HAP-1 (cell line): ENCODE data around the gene POT1.
"Not testable (repeated sequence)": the region's sequence is repeated elsewhere in the genome, so short reads cannot be mapped to it uniquely, and the experiment has no call there.

Experiments
- DNase-seq, 2 experiments: peaks; one replicate each; pipeline ENCODE4 v3.0.0-alpha.2; 2016 to 2020; ENCODE audit warnings: low spot score in 2 of 2
- H3K27me3 ChIP-seq: fragments of 250-450 bp; sonication (Bioruptor Pico); 2 replicates; pipeline ENCODE4 v1.5.1; 2020; ENCODE audit warnings: low read depth, mild to moderate bottlenecking, moderate library complexity
- H3K36me3 ChIP-seq: fragments of 250-450 bp; sonication (Bioruptor Pico); replicated peaks from 2 replicates; pipeline ENCODE4 v1.5.1; 2020; ENCODE audit warnings: mild to moderate bottlenecking
- H3K4me1 ChIP-seq: fragments of 250-450 bp; sonication (Bioruptor Pico); 2 replicates; pipeline ENCODE4 v1.5.1; 2020; ENCODE audit warnings: mild to moderate bottlenecking
- H3K4me3 ChIP-seq: fragments of 250-450 bp; sonication (Bioruptor Pico); 2 replicates; pipeline ENCODE4 v1.5.1; 2020; ENCODE audit warnings: mild to moderate bottlenecking, moderate library complexity
- H3K9me3 ChIP-seq: fragments of 250-450 bp; sonication (Bioruptor Pico); 2 replicates; pipeline ENCODE4 v1.5.1; 2020; ENCODE audit warnings: mild to moderate bottlenecking, moderate library complexity
- in situ Hi-C: fragments of 300-500 bp; cut with MboI; formaldehyde crosslinking; loops from 3 replicates; pipeline ENCODE4 v1.14.3; 2020; ENCODE audit warnings: low sequenced_read_pairs, inconsistent platforms, mixed read lengths

Gene POT1, protein sequence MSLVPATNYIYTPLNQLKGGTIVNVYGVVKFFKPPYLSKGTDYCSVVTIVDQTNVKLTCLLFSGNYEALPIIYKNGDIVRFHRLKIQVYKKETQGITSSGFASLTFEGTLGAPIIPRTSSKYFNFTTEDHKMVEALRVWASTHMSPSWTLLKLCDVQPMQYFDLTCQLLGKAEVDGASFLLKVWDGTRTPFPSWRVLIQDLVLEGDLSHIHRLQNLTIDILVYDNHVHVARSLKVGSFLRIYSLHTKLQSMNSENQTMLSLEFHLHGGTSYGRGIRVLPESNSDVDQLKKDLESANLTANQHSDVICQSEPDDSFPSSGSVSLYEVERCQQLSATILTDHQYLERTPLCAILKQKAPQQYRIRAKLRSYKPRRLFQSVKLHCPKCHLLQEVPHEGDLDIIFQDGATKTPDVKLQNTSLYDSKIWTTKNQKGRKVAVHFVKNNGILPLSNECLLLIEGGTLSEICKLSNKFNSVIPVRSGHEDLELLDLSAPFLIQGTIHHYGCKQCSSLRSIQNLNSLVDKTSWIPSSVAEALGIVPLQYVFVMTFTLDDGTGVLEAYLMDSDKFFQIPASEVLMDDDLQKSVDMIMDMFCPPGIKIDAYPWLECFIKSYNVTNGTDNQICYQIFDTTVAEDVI

GRCh38 chr7:124929467-124930172, at the start of gene POT1:
Gene POT1 (minus strand): TSS chr7:124929825. CDS start chr7:124897173, 32,652 bp downstream.
- peak; percentile 98 to 99 for DNase-seq
- H3K9me3 ChIP-seq, result no peaks in the 10 kb centered on the region
- H3K4me3 ChIP-seq, result peak within 1 kb of the TSS; percentile 70
- in situ Hi-C loops, result no loop called here
- no peaks in the 10 kb centered on the region for H3K27me3 ChIP-seq
- H3K4me1 ChIP-seq, result peaks cover 8% of the 10 kb centered on the region
- no peaks in the 10 kb centered on the region for H3K36me3 ChIP-seq

- in situ Hi-C loops, H3K36me3 ChIP-seq, H3K4me3 ChIP-seq, H3K27me3 ChIP-seq, DNase-seq, H3K4me1 ChIP-seq, H3K9me3 ChIP-seq: not testable (repeated sequence)
These were observed 45.5 kb upstream of the POT1 start for GRCh38 chr7:124975131-124975530.

DNA sequence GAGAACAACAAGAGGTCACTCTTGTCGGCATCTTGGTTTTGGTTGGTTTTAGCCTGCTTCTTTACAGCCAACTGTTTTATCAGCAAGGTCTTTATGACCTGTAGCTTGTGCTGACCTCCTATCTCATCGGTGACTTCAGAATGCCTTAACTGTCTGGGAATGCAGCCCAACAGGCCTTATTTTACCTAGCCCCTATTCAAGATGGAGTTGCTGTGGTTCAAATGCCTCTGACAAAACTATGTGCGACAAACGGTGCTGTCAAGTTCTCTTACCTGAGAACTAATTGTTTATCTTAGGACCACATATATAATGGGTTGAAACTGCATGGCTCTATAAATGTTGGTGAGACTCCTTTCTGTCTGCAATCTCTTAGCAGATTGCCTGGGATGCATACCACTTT, 35.9 kb upstream of the POT1 start:
- no peaks in the 10 kb centered on the region for H3K4me1 ChIP-seq
- DNase-seq, result no peak
- no peaks in the 10 kb centered on the region for H3K27me3 ChIP-seq
- H3K4me3 ChIP-seq, result no peak overlapping the region
- no peaks in the 10 kb centered on the region for H3K9me3 ChIP-seq
- H3K36me3 ChIP-seq, result no peaks in the 10 kb centered on the region
- in situ Hi-C loops, result no loop called here

- no peaks in the 10 kb centered on the region for H3K9me3 ChIP-seq
- H3K4me1 ChIP-seq, result no peaks in the 10 kb centered on the region
- no peak for DNase-seq
- no peaks in the 10 kb centered on the region for H3K36me3 ChIP-seq
- H3K27me3 ChIP-seq, result no peaks in the 10 kb centered on the region
- in situ Hi-C loops, result no loop called here
- H3K4me3 ChIP-seq, result no peak overlapping the region
These were observed 30.1 kb upstream of the POT1 start for GRCh38 chr7:124959676-124960075.

GRCh38 chr7:124957952-124958351, 28.3 kb upstream of the POT1 start:
- in situ Hi-C loops, DNase-seq, H3K27me3 ChIP-seq, H3K4me3 ChIP-seq, H3K4me1 ChIP-seq, H3K9me3 ChIP-seq, H3K36me3 ChIP-seq: not testable (repeated sequence)

DNA sequence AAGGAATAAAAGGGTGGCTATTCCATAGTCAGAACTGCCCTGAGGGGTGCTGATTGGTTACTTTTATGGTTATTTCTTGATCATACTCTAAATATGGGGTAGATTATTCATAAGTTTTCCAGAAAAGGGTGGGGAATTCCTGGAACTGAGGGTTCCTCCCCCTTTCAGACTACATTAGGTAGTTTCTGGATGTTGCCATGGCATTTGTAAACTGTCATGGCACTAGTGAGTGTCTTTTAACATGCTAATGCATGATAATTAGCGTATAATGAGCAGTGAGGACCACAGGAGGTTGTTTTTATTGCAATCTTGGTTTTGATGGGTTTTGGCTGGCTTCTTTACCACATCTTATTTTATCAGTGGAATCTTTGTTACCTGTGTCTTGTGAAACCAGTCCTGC, 26.5 kb upstream of the POT1 start:
- Histone ChIP-seq H3K27me3 (no peaks in the 10 kb centered on the region), H3K4me3 (no peak overlapping the region), H3K36me3 (no peaks in the 10 kb centered on the region), H3K4me1 (no peaks in the 10 kb centered on the region), H3K9me3 (no peaks in the 10 kb centered on the region)
- in situ Hi-C loops, result no loop called here
- no peak for DNase-seq

GRCh38 chr7:124954790-124955189, 25.2 kb upstream of the POT1 start:
- Histone ChIP-seq H3K4me1 (no peaks in the 10 kb centered on the region), H3K9me3 (no peaks in the 10 kb centered on the region), H3K36me3 (no peaks in the 10 kb centered on the region), H3K4me3 (no peak overlapping the region), H3K27me3 (no peaks in the 10 kb centered on the region)
- DNase-seq, result no peak
- in situ Hi-C loops, result no loop called here

DNA sequence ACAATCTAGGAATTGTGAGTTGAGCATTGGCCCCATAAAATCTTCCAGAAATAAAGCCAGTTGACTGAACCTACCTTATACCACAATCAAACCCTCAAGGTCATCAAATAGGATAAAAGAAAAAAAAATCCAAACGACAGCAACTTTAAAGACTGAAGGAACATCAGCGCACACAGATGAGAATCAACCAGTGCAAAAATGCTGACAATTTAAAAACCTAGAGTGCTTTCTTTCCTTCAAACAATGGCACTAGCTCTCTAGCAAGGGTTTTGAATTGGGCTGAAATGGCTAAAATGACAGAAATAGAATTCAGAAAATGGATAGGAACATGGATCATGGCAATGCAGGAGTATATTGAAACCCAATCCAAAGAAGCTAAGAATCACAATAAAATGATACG, 16.1 kb upstream of the POT1 start:
- no peaks in the 10 kb centered on the region for H3K27me3 ChIP-seq
- H3K9me3 ChIP-seq, result no peaks in the 10 kb centered on the region
- DNase-seq, result no peak
- H3K4me1 ChIP-seq, result no peaks in the 10 kb centered on the region
- H3K36me3 ChIP-seq, result no peaks in the 10 kb centered on the region
- H3K4me3 ChIP-seq, result no peak overlapping the region
- in situ Hi-C loops, result no loop called here

DNA sequence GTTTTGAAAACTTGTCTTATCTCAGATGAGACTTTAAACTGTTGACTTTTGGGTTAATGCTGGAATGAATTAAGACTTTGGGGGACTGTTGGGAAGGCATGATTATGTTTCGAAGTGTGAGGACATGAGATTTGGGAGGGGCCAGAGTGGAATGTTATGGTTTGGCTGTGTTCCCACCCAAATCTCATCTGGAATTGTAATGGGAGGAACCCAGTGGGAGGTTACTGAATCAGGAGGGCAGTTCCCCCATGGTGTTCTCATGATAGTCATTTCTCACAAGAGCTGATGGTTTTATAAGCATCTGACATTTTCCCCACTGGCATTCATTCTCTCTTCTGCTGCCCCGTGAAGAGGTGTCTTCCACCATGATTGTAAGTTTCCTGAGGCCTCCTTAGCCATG, 13.8 kb upstream of the POT1 start:
- no peak for DNase-seq
- in situ Hi-C loops, result no loop called here
- H3K4me1 ChIP-seq, result peaks cover 5% of the 10 kb centered on the region
- no peaks in the 10 kb centered on the region for H3K36me3 ChIP-seq
- H3K9me3 ChIP-seq, result no peaks in the 10 kb centered on the region
- H3K27me3 ChIP-seq, result no peaks in the 10 kb centered on the region
- H3K4me3 ChIP-seq, result no peak overlapping the region

- Histone ChIP-seq H3K36me3 (no peaks in the 10 kb centered on the region), H3K27me3 (no peaks in the 10 kb centered on the region), H3K4me1 (peaks cover 12% of the 10 kb centered on the region), H3K4me3 (no peak overlapping the region), H3K9me3 (no peaks in the 10 kb centered on the region)
- DNase-seq, result no peak
- in situ Hi-C loops, result no loop called here
These were observed 12.8 kb upstream of the POT1 start for GRCh38 chr7:124942399-124942798.

DNA sequence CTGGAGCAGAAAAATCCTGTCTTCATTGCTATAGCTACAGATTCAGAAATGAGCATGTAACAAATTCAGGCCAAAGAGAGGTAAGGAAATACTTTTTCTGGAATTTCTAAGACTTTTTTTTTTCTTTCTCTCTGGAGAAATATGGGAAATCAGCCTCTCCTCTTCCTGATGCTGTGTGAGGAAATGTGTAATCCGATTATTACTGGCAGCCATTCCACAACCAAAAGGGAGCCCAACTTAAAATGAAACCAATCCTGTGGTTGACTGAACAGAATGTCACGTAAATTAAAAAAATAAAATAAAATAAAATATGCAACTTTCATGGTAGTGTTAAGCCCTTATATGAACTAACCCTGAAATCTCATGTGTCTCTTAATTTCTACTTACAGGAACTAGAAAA, 10.7 kb upstream of the POT1 start:
- Histone ChIP-seq H3K9me3 (no peaks in the 10 kb centered on the region), H3K36me3 (no peaks in the 10 kb centered on the region), H3K4me3 (no peak overlapping the region), H3K27me3 (no peaks in the 10 kb centered on the region), H3K4me1 (peaks cover 12% of the 10 kb centered on the region)
- in situ Hi-C loops, result no loop called here
- DNase-seq, result no peak

- H3K4me1 ChIP-seq, result peaks cover 12% of the 10 kb centered on the region
- no peaks in the 10 kb centered on the region for H3K27me3 ChIP-seq
- no peak overlapping the region for H3K4me3 ChIP-seq
- in situ Hi-C loops, result no loop called here
- peak in 1 of 2 experiments; percentile 79 for DNase-seq
- no peaks in the 10 kb centered on the region for H3K36me3 ChIP-seq
- no peaks in the 10 kb centered on the region for H3K9me3 ChIP-seq
These were observed 8.5 kb upstream of the POT1 start for GRCh38 chr7:124938128-124938527.

DNA sequence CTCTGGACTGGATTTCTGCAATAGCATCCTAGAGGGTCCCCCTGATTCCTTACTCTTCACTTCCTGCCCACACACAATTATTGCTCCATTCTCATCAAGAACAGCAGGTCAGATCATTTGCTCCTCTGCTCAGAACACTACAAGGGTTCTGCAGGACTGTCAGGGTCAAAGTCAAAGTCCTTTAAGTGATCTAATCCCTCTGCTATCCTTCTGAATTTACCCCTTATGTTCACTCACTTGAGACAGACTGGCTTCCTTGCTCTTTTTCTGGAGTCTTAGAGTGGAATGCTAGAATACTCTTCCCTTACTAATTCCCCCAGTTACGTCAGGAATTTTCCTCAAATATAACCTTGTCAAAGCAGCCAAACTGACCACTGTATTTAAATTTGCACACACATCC, 7.5 kb upstream of the POT1 start:
- Histone ChIP-seq H3K4me1 (peaks cover 12% of the 10 kb centered on the region), H3K27me3 (no peaks in the 10 kb centered on the region), H3K4me3 (no peak overlapping the region), H3K36me3 (no peaks in the 10 kb centered on the region), H3K9me3 (no peaks in the 10 kb centered on the region)
- no peak for DNase-seq
- in situ Hi-C loops, result no loop called here

- no peaks in the 10 kb centered on the region for H3K36me3 ChIP-seq
- in situ Hi-C loops, result no loop called here
- H3K9me3 ChIP-seq, result no peaks in the 10 kb centered on the region
- H3K4me3 ChIP-seq, result no peak overlapping the region
- no peaks in the 10 kb centered on the region for H3K27me3 ChIP-seq
- H3K4me1 ChIP-seq, result peaks cover 12% of the 10 kb centered on the region
- DNase-seq, result no peak
These were observed 5.2 kb upstream of the POT1 start for GRCh38 chr7:124934841-124935240.
